NB4 (cell line): ENCODE data around the gene CLK2.

Experiments used
- DNase-seq: peaks from one replicate; pipeline ENCODE4 v3.0.0; 2010; ENCODE audit warnings: low read depth
- H3K4me3 ChIP-seq: one replicate; pipeline ENCODE4 v1.5.1; 2011; ENCODE audit warnings: mild to moderate bottlenecking, low read depth, low read length, moderate library complexity
- MYC ChIP-seq: IDR thresholded peaks from 2 replicates; pipeline ENCODE4 v1.6.1; 2011; ENCODE audit warnings: low read depth, low read length
- POLR2A ChIP-seq: IDR thresholded peaks from 2 replicates; pipeline ENCODE4 v1.6.1; 2011; ENCODE audit warnings: mild to moderate bottlenecking; ENCODE audit not compliant: insufficient read length; ENCODE audit errors: extremely low read depth
- TF ChIP-seq, protein P1 (sequence below): IDR thresholded peaks from 2 replicates; pipeline ENCODE4 v1.6.1; 2011; ENCODE audit warnings: low read depth, low read length
- TF ChIP-seq, protein P2 (sequence below): IDR thresholded peaks from one replicate; pipeline ENCODE4 v1.5.1; 2012; ENCODE audit warnings: low read depth, low read length

Gene CLK2

DNA sequence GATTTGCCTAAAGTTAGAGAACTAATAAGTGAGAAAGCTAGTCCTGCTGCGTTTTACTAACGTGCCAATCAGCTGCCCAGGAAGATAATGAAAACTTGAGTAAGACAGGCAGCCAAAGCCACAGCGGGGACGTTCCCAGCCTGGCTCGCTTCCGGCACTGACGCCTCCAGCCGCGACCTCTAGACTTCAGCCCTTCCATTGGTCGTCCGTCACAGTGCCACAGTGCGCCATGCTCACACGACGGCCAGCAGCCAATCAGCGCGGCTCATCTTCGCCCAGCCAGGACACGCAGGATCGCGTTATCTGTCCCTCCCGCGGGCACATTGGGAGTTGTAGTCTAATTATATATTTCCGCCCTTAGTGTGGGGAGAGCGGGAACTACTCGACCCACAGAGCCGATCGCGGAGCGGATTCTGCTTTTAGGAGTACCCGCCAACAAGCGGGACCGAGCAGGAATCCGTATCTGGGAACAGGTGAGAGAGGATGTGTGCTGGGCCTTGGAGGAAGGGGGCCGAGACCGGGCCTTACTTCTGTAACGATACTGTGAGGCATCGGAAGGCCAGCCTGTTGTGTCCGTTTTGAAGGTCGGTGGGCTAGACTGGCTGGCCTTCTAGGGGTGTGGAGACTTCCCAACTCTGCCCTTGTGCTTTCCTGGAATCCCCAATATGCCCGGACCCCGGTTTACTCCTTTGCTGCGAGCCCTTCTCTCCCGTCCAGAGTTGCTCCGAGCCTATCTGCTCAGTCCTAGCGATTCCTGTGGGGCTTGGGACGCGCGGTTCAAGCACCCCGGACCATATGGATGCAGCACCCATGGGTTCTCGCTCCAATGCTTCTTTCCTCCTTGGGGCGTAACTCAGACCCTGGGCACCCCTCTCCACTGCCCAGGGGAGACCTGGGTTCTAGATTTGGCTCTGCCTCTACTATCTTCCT, 35.5 kb upstream of the CLK2 start, which contains the start of gene FDPS:
Gene FDPS, plus strand, starts transcription at position 374 of the 930 bp plus-strand sequence. CDS start 924 bp downstream, outside the sequence.
- H3K4me3 ChIP-seq = peak within 1 kb of the TSS; percentile 99
- DNase-seq = peak; percentile 99
- TF ChIP-seq POLR2A = peak; percentile 69
- TF ChIP-seq, protein P1, sequence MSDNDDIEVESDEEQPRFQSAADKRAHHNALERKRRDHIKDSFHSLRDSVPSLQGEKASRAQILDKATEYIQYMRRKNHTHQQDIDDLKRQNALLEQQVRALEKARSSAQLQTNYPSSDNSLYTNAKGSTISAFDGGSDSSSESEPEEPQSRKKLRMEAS = peak; percentile 42; the same call in 1 of the 2 replicates
- TF ChIP-seq MYC = no peak; the same call in 1 of the 2 replicates
- TF ChIP-seq, protein P2, sequence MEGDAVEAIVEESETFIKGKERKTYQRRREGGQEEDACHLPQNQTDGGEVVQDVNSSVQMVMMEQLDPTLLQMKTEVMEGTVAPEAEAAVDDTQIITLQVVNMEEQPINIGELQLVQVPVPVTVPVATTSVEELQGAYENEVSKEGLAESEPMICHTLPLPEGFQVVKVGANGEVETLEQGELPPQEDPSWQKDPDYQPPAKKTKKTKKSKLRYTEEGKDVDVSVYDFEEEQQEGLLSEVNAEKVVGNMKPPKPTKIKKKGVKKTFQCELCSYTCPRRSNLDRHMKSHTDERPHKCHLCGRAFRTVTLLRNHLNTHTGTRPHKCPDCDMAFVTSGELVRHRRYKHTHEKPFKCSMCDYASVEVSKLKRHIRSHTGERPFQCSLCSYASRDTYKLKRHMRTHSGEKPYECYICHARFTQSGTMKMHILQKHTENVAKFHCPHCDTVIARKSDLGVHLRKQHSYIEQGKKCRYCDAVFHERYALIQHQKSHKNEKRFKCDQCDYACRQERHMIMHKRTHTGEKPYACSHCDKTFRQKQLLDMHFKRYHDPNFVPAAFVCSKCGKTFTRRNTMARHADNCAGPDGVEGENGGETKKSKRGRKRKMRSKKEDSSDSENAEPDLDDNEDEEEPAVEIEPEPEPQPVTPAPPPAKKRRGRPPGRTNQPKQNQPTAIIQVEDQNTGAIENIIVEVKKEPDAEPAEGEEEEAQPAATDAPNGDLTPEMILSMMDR = no peak

DNA sequence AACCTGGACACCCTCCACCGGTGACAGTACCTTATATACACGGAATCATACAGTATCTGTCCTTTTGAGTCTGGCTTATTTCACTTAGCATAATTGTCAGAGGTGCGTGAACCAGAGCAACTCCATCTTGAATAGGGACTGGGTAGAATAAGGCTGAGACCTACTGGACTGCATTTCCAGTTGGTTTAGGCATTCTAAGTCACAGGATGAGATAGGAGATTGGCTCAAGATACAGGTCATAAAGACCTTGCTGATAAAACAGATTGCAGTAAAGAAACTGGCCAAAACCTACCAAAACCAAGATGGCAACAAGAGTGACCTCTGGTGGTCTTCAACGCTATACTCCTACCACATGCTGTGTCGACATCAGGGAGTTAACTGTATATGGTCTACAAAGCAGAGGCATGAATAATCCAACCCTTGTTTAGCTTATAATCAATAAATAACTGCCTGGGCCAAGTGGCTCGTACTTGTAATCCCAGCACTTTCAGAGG, 34.0 kb upstream of the CLK2 start:
- TF ChIP-seq POLR2A = no peak
- TF ChIP-seq, protein P1 = peak; percentile 59
- TF ChIP-seq, protein P2 = peak; percentile 32
- DNase-seq = peak; percentile 83
- no peak overlapping the region for H3K4me3 ChIP-seq

DNA sequence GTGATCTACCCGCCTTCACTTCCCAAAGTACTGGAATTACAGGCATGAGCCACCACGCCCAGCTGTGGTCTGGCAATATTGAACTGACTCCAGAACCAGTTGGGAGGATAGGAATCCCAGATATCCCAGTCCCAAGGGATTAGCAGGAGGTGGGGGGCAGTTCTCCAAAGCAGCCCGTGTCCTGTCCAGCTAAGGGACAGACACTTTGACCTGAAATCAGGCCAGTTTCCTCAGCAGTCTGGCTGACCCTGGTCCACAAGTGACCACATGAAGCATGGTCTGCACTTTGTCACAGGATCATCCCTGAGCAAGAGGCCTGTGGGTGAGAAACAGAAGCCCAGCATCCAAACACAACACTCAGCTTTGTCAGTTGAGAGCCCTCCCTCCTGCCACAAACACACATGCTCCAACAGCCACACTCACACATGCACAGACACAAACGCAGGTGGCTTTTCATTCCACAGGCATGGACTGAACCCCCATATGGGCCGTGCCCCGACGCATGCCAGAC, 32.6 kb upstream of the CLK2 start:
- TF ChIP-seq, protein P1 = no peak
- no peak for TF ChIP-seq POLR2A
- TF ChIP-seq MYC = no peak
- TF ChIP-seq, protein P2 = no peak

DNA sequence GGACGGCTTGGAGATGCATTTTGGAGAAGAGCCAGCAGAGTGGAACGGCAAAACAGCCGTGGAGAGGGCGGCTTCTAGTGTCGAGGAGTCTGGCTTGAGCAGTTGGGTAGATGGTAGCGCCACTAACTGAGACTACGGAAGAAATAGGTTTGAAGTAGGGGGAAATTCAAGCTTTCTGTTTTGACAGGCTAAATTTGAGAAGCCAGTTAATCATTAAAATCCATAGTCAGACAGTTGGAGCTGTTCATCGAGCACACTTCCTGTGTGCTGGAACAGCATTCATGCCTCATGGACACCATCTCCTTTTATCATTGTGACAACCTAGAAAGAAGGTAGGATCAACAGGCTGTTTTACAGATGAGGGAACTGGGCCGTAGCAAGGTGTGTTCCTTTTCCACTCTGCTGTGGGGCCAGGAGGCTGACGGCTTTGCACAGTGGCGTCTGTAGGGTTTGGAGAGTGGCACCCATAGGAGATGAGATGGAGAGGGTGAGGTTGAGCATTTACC, 31.3 kb upstream of the CLK2 start:
- H3K4me3 ChIP-seq = no peak overlapping the region

More for the DNA sequence above, 32.6 kb upstream of the CLK2 start:
- H3K4me3 ChIP-seq = no peak overlapping the region
- DNase-seq = no peak

DNA sequence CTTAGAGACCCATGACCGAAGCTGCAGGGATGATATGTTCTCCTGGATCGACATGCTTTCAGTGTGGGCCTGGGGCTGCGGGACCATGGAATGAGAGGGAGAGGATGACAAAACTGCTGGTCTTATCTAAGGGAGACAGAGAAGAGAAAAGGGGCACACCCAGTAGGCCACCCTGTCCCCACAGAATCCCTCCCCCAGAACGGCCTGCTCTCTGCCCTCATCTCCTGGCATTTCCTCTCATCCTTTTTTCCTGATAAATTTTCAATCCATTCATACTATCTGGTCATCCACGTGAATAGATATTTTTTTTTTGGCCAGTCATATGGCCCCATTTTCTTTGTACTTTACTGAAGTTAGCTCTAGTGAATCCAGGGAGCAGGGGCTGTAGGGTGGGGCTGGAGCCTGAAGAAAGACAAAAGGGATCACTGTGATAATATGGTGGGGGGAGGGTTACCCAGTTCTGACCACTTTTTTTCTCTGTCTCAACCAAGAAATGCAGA, 28.1 kb upstream of the CLK2 start, which contains the start of gene PKLR:
Gene PKLR, minus strand, starts transcription at position 97 of the 500 bp plus-strand sequence. Its CDS starts 43 bp downstream, at position 54.
- TF ChIP-seq, protein P1 = no peak
- TF ChIP-seq MYC (no peak), POLR2A (no peak)
- TF ChIP-seq, protein P2 = no peak
- no peak within 1 kb of the TSS for H3K4me3 ChIP-seq

More for the DNA sequence above, 31.3 kb upstream of the CLK2 start:
- no peak for DNase-seq
- TF ChIP-seq MYC (no peak), POLR2A (no peak)
- TF ChIP-seq, protein P2 = no peak
- TF ChIP-seq, protein P1 = no peak

More for the DNA sequence above, 28.1 kb upstream of the CLK2 start, which contains the start of gene PKLR:
- no peak for DNase-seq
